ENCODE measurements around the gene PEX14.

Gene PEX14

GRCh38 chr1:10593750-10594149, 119.0 kb downstream of the PEX14 start:
- DNase-seq (ENCODE audit: low read depth), result no peak
- no peak overlapping the region for H3K4me3 ChIP-seq (ENCODE audit: low read length)
- TF ChIP-seq CTCF (conservative IDR thresholded peaks at IDR 0.05; ENCODE audit: low read depth, low read length), result no peak

- H3K4me3 ChIP-seq (ENCODE audit: low read length), result no peak overlapping the region
- TF ChIP-seq CTCF (conservative IDR thresholded peaks at IDR 0.05; ENCODE audit: low read depth, low read length), result no peak
- DNase-seq (ENCODE audit: low read depth), result no peak
Measured at GRCh38 chr1:10594595-10595223, 120.0 kb downstream of the PEX14 start.

- no peak for TF ChIP-seq CTCF (conservative IDR thresholded peaks at IDR 0.05; ENCODE audit: low read depth, low read length)
- DNase-seq (ENCODE audit: low read depth), result no peak
- no peak overlapping the region for H3K4me3 ChIP-seq (ENCODE audit: low read length)
Measured at GRCh38 chr1:10596780-10597179, 122.0 kb downstream of the PEX14 start.

GRCh38 chr1:10597492-10598388, 123.0 kb downstream of the PEX14 start:
- DNase-seq (ENCODE audit: low read depth), result no peak
- H3K4me3 ChIP-seq (ENCODE audit: low read length), result no peak overlapping the region
- TF ChIP-seq CTCF (conservative IDR thresholded peaks at IDR 0.05; ENCODE audit: low read depth, low read length), result no peak

- DNase-seq (ENCODE audit: low read depth), result no peak
- TF ChIP-seq CTCF (conservative IDR thresholded peaks at IDR 0.05; ENCODE audit: low read depth, low read length), result no peak
- no peak overlapping the region for H3K4me3 ChIP-seq (ENCODE audit: low read length)
Measured at GRCh38 chr1:10598389-10598702, 123.6 kb downstream of the PEX14 start.

- peak; percentile 24 for DNase-seq (ENCODE audit: low read depth)
- TF ChIP-seq CTCF (conservative IDR thresholded peaks at IDR 0.05; ENCODE audit: low read depth, low read length), result no peak
Measured at GRCh38 chr1:10599194-10599861, 124.6 kb downstream of the PEX14 start.

More at GRCh38 chr1:10599194-10599861, 124.6 kb downstream of the PEX14 start:
- H3K4me3 ChIP-seq (ENCODE audit: low read length), result no peak overlapping the region
